Measurements from ENCODE around the gene ITGB2.

DNA sequence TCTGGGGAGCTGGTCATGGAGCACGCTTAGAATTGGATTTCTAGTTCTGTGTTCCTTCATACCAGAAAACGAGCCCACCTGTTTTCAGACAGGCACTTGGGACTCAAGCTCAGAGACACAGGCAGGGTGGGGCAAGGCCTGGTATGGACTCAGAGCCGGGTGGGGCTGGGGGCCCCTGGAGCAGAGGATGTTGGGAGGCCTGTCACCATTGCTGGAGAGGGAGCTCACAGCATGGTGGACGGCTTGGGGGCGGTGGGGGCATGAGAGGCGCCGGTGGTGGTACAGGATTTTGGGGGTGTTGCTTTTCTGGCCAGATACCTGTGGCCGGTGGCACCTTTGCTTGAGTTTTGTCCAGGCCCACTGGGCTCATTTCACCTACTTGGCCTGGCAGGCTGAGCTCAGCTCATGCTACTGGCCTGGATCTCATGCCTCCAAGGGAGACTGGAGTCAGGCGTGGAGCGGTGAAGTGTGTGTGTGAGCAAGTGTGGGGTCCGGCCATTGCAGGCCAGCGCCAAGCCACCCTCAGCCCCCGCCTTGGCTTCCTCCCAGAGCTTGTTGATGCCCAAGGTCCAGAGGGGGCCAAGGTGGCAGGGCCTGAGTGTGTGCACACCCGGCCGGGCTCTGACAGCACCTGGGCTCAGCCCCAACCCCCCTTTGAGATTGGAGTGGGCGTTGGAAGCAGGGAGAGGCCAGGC lies 27.9 kb upstream of the ITGB2 start:
- no peak for TF ChIP-seq EZH2phosphoT487 (IDR thresholded peaks at IDR 0.05; ENCODE audit: borderline replicate concordance)
- TF ChIP-seq, protein P1, sequence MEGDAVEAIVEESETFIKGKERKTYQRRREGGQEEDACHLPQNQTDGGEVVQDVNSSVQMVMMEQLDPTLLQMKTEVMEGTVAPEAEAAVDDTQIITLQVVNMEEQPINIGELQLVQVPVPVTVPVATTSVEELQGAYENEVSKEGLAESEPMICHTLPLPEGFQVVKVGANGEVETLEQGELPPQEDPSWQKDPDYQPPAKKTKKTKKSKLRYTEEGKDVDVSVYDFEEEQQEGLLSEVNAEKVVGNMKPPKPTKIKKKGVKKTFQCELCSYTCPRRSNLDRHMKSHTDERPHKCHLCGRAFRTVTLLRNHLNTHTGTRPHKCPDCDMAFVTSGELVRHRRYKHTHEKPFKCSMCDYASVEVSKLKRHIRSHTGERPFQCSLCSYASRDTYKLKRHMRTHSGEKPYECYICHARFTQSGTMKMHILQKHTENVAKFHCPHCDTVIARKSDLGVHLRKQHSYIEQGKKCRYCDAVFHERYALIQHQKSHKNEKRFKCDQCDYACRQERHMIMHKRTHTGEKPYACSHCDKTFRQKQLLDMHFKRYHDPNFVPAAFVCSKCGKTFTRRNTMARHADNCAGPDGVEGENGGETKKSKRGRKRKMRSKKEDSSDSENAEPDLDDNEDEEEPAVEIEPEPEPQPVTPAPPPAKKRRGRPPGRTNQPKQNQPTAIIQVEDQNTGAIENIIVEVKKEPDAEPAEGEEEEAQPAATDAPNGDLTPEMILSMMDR (conservative IDR thresholded peaks at IDR 0.05; ENCODE audit: low read length), result no peak

All from Loucy (cell line).